ENCODE data around the gene RAB40C. TPM values are rescaled to one million over a fixed set of nuclear protein-coding genes. Genes with fewer than 3 reads are reported as not detected.

The RAB40C gene
- polyA plus RNA-seq, 1 donor (not counting 4 experiments of a cell fraction or from before 2014, with no cell fraction given) = 4.0 TPM

GRCh38 chr16:582614-583331, 7.1 kb upstream of the RAB40C start:
- H3K79me2 ChIP-seq (ENCODE audit: control insufficient read depth, insufficient read depth, low read length) = no peaks in the 10 kb centered on the region
- FAIRE-seq (no peak), DNase-seq (ENCODE audit: low read depth, low spot score) (no peak)
- TF ChIP-seq EZH2 (IDR thresholded peaks at IDR 0.05; ENCODE audit: low read length) = no peak
- no peak for TF ChIP-seq CTCF (optimal IDR thresholded peaks at IDR 0.05 in 1 of 3, IDR thresholded peaks at IDR 0.05 in 1 of 3, conservative IDR thresholded peaks at IDR 0.05 in 1 of 3; ENCODE audit: extremely low read depth in 1 of 3, insufficient read depth in 2 of 3, low read length in 3 of 3)
- H3K9me1 ChIP-seq (ENCODE audit: control insufficient read depth, extremely low read depth, insufficient read depth, low read length) = no peaks in the 10 kb centered on the region
- no peak overlapping the region for H3K4me3 ChIP-seq (ENCODE audit: control insufficient read depth in 2 of 3, extremely low read depth in 1 of 3, insufficient read depth in 2 of 3, low read depth in 1 of 3, low read length in 3 of 3)
- H4K20me1 ChIP-seq (ENCODE audit: control insufficient read depth, extremely low read depth, insufficient read depth, low read length) = peaks cover 2% of the 10 kb centered on the region
- H2AFZ ChIP-seq (ENCODE audit: control insufficient read depth, low read length) = no peak overlapping the region
- no peaks in the 10 kb centered on the region for H3K9me3 ChIP-seq (ENCODE audit: control insufficient read depth, low read depth, low read length)
- H3K9ac ChIP-seq (ENCODE audit: control insufficient read depth, extremely low read depth, insufficient read depth, low read length) = no peak overlapping the region
- H3K36me3 ChIP-seq (ENCODE audit: control insufficient read depth in 2 of 2, extremely low read depth in 1 of 2, insufficient read depth in 2 of 2, low read length in 2 of 2) = peaks cover 0 to 4% of the 10 kb centered on the region in 2 experiments
- dilution Hi-C loops (cut with MboI; ENCODE audit: extremely low pct_ligation_motif_present, low sequenced_read_pairs) = no loop called here
- H3K27me3 ChIP-seq (ENCODE audit: control insufficient read depth, extremely low read depth, insufficient read depth, low read length) = peaks cover 3% of the 10 kb centered on the region
- H3K4me1 ChIP-seq (ENCODE audit: control insufficient read depth, extremely low read depth, insufficient read depth, low read length) = peaks cover 6% of the 10 kb centered on the region
- H3K27ac ChIP-seq (ENCODE audit: control insufficient read depth, insufficient read depth, low read length) = no peak overlapping the region
- no peak overlapping the region for H3K4me2 ChIP-seq (ENCODE audit: control insufficient read depth, extremely low read depth, insufficient read depth, low read depth, low read length)

GRCh38 chr16:583470-583814, 6.4 kb upstream of the RAB40C start:
- no peak for DNase-seq (ENCODE audit: low read depth, low spot score)
- H3K9ac ChIP-seq (ENCODE audit: control insufficient read depth, extremely low read depth, insufficient read depth, low read length) = no peak overlapping the region
- H3K4me1 ChIP-seq (ENCODE audit: control insufficient read depth, extremely low read depth, insufficient read depth, low read length) = peaks cover 13% of the 10 kb centered on the region
- no peak overlapping the region for H3K4me2 ChIP-seq (ENCODE audit: control insufficient read depth, extremely low read depth, insufficient read depth, low read depth, low read length)
- peaks cover 0 to 4% of the 10 kb centered on the region in 2 experiments for H3K36me3 ChIP-seq (ENCODE audit: control insufficient read depth in 2 of 2, extremely low read depth in 1 of 2, insufficient read depth in 2 of 2, low read length in 2 of 2)
- H4K20me1 ChIP-seq (ENCODE audit: control insufficient read depth, extremely low read depth, insufficient read depth, low read length) = peaks cover 2% of the 10 kb centered on the region
- no peak for FAIRE-seq
- H3K27me3 ChIP-seq (ENCODE audit: control insufficient read depth, extremely low read depth, insufficient read depth, low read length) = peaks cover 3% of the 10 kb centered on the region
- no peak overlapping the region for H3K27ac ChIP-seq (ENCODE audit: control insufficient read depth, insufficient read depth, low read length)
- dilution Hi-C loops (cut with MboI; ENCODE audit: extremely low pct_ligation_motif_present, low sequenced_read_pairs) = no loop called here
- TF ChIP-seq EZH2 (IDR thresholded peaks at IDR 0.05; ENCODE audit: low read length) = no peak
- no peak for TF ChIP-seq CTCF (optimal IDR thresholded peaks at IDR 0.05 in 1 of 3, IDR thresholded peaks at IDR 0.05 in 1 of 3, conservative IDR thresholded peaks at IDR 0.05 in 1 of 3; ENCODE audit: extremely low read depth in 1 of 3, insufficient read depth in 2 of 3, low read length in 3 of 3)
- H2AFZ ChIP-seq (ENCODE audit: control insufficient read depth, low read length) = no peak overlapping the region
- H3K9me1 ChIP-seq (ENCODE audit: control insufficient read depth, extremely low read depth, insufficient read depth, low read length) = no peaks in the 10 kb centered on the region
- no peaks in the 10 kb centered on the region for H3K9me3 ChIP-seq (ENCODE audit: control insufficient read depth, low read depth, low read length)
- no peak overlapping the region for H3K4me3 ChIP-seq (ENCODE audit: control insufficient read depth in 2 of 3, extremely low read depth in 1 of 3, insufficient read depth in 2 of 3, low read depth in 1 of 3, low read length in 3 of 3)
- peaks cover 5% of the 10 kb centered on the region for H3K79me2 ChIP-seq (ENCODE audit: control insufficient read depth, insufficient read depth, low read length)

Data from keratinocyte (primary cell).